ENCODE measurements around the gene FADS2.

DNA sequence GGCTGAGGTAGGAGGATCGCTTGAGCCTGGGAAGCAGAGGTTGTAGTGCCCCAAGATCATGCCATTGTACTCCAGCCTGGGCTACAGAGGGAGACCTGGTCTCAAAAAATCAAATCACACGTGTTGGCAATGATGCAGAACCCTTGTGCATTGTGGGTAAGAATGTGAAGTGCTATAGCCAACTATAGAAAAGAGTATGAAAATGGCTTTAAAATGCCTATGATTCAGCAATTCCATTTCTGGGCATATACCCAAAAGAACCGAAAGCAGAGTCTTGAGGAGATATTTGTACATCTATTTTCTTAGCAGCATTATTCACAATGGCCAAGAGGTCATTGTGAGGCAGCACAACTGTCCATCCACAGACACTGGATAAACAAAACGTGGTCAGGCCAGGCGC is 65.9 kb downstream of the FADS2 start:
- TF ChIP-seq, protein P1, sequence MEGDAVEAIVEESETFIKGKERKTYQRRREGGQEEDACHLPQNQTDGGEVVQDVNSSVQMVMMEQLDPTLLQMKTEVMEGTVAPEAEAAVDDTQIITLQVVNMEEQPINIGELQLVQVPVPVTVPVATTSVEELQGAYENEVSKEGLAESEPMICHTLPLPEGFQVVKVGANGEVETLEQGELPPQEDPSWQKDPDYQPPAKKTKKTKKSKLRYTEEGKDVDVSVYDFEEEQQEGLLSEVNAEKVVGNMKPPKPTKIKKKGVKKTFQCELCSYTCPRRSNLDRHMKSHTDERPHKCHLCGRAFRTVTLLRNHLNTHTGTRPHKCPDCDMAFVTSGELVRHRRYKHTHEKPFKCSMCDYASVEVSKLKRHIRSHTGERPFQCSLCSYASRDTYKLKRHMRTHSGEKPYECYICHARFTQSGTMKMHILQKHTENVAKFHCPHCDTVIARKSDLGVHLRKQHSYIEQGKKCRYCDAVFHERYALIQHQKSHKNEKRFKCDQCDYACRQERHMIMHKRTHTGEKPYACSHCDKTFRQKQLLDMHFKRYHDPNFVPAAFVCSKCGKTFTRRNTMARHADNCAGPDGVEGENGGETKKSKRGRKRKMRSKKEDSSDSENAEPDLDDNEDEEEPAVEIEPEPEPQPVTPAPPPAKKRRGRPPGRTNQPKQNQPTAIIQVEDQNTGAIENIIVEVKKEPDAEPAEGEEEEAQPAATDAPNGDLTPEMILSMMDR (CRISPR knock-in tag; IDR thresholded peaks at IDR 0.05), result no peak
- TF ChIP-seq POLR2A (IDR thresholded peaks at IDR 0.05; ENCODE audit: insufficient read depth in 1 of 2, low read depth in 2 of 2, low read length in 2 of 2) (no peak), ATF3 (CRISPR knock-in tag; IDR thresholded peaks at IDR 0.05) (no peak), TP53 (CRISPR knock-in tag; conservative IDR thresholded peaks at IDR 0.05) (no peak), FOXP1 (IDR thresholded peaks at IDR 0.05) (no peak), FOXP1 (CRISPR knock-in tag; IDR thresholded peaks at IDR 0.05) (no peak), NR2F6 (IDR thresholded peaks at IDR 0.05) (no peak), NR2F6 (CRISPR knock-in tag; IDR thresholded peaks at IDR 0.05) (no peak), SIN3A (IDR thresholded peaks at IDR 0.05; ENCODE audit: borderline replicate concordance, low read depth, low read length) (no peak), KLF9 (CRISPR knock-in tag; IDR thresholded peaks at IDR 0.05; ENCODE audit: low read depth) (no peak), PAF1 (CRISPR knock-in tag; IDR thresholded peaks at IDR 0.05) (no peak), ZSCAN21 (CRISPR knock-in tag; IDR thresholded peaks at IDR 0.05; ENCODE audit: borderline replicate concordance) (no peak), RERE (CRISPR knock-in tag; IDR thresholded peaks at IDR 0.05; ENCODE audit: low read depth) (no peak), ZNF253 (CRISPR knock-in tag; IDR thresholded peaks at IDR 0.05; ENCODE audit: borderline replicate concordance) (no peak)
- TF ChIP-seq, protein P2, sequence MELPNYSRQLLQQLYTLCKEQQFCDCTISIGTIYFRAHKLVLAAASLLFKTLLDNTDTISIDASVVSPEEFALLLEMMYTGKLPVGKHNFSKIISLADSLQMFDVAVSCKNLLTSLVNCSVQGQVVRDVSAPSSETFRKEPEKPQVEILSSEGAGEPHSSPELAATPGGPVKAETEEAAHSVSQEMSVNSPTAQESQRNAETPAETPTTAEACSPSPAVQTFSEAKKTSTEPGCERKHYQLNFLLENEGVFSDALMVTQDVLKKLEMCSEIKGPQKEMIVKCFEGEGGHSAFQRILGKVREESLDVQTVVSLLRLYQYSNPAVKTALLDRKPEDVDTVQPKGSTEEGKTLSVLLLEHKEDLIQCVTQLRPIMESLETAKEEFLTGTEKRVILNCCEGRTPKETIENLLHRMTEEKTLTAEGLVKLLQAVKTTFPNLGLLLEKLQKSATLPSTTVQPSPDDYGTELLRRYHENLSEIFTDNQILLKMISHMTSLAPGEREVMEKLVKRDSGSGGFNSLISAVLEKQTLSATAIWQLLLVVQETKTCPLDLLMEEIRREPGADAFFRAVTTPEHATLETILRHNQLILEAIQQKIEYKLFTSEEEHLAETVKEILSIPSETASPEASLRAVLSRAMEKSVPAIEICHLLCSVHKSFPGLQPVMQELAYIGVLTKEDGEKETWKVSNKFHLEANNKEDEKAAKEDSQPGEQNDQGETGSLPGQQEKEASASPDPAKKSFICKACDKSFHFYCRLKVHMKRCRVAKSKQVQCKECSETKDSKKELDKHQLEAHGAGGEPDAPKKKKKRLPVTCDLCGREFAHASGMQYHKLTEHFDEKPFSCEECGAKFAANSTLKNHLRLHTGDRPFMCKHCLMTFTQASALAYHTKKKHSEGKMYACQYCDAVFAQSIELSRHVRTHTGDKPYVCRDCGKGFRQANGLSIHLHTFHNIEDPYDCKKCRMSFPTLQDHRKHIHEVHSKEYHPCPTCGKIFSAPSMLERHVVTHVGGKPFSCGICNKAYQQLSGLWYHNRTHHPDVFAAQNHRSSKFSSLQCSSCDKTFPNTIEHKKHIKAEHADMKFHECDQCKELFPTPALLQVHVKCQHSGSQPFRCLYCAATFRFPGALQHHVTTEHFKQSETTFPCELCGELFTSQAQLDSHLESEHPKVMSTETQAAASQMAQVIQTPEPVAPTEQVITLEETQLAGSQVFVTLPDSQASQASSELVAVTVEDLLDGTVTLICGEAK (IDR thresholded peaks at IDR 0.05), result no peak
- TF ChIP-seq, protein P2 (CRISPR knock-in tag; IDR thresholded peaks at IDR 0.05), result no peak
- TF ChIP-seq, protein P3, sequence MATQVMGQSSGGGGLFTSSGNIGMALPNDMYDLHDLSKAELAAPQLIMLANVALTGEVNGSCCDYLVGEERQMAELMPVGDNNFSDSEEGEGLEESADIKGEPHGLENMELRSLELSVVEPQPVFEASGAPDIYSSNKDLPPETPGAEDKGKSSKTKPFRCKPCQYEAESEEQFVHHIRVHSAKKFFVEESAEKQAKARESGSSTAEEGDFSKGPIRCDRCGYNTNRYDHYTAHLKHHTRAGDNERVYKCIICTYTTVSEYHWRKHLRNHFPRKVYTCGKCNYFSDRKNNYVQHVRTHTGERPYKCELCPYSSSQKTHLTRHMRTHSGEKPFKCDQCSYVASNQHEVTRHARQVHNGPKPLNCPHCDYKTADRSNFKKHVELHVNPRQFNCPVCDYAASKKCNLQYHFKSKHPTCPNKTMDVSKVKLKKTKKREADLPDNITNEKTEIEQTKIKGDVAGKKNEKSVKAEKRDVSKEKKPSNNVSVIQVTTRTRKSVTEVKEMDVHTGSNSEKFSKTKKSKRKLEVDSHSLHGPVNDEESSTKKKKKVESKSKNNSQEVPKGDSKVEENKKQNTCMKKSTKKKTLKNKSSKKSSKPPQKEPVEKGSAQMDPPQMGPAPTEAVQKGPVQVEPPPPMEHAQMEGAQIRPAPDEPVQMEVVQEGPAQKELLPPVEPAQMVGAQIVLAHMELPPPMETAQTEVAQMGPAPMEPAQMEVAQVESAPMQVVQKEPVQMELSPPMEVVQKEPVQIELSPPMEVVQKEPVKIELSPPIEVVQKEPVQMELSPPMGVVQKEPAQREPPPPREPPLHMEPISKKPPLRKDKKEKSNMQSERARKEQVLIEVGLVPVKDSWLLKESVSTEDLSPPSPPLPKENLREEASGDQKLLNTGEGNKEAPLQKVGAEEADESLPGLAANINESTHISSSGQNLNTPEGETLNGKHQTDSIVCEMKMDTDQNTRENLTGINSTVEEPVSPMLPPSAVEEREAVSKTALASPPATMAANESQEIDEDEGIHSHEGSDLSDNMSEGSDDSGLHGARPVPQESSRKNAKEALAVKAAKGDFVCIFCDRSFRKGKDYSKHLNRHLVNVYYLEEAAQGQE (IDR thresholded peaks at IDR 0.05; ENCODE audit: borderline replicate concordance in 1 of 2, low read depth in 1 of 2, low read length in 2 of 2), result no peak

Measured in HepG2 (cell line).